DMS114 treated with DMSO at 0.1 percent for 48 hours (cell line): ENCODE data around the gene PACS1.

Experiments used
- DNase-seq: peaks from one replicate; lab custom pipeline; 2025; ENCODE audit not compliant: unreplicated experiment; lab: John Stamatoyannopoulos, UW

The PACS1 gene

GRCh38 chr11:66178183-66178582 lies 108.1 kb downstream of the PACS1 start:
- no peak for DNase-seq

GRCh38 chr11:66178871-66179270 lies 108.8 kb downstream of the PACS1 start:
- no peak for DNase-seq

- DNase-seq = no peak
Observed at GRCh38 chr11:66181632-66182315, 111.7 kb downstream of the PACS1 start.

- DNase-seq = no peak
Observed at GRCh38 chr11:66183494-66184048, 113.5 kb downstream of the PACS1 start.

- DNase-seq = no peak
Observed at GRCh38 chr11:66184728-66185127, 114.7 kb downstream of the PACS1 start.

GRCh38 chr11:66186470-66186869 lies 116.4 kb downstream of the PACS1 start:
- no peak for DNase-seq

- no peak for DNase-seq
Observed at GRCh38 chr11:66187453-66187852, 117.4 kb downstream of the PACS1 start.

- DNase-seq = no peak
Observed at GRCh38 chr11:66188580-66188979, 118.5 kb downstream of the PACS1 start.

GRCh38 chr11:66189031-66189745 lies 119.1 kb downstream of the PACS1 start:
- no peak for DNase-seq

GRCh38 chr11:66190786-66191185 lies 120.7 kb downstream of the PACS1 start:
- DNase-seq = no peak

- no peak for DNase-seq
Observed at GRCh38 chr11:66192181-66192863, 122.2 kb downstream of the PACS1 start.

GRCh38 chr11:66194391-66194790 lies 124.3 kb downstream of the PACS1 start:
- no peak for DNase-seq

GRCh38 chr11:66195867-66196266 lies 125.8 kb downstream of the PACS1 start:
- no peak for DNase-seq

- no peak for DNase-seq
Observed at GRCh38 chr11:66203847-66204246, 133.8 kb downstream of the PACS1 start.

GRCh38 chr11:66204412-66204811 lies 134.3 kb downstream of the PACS1 start:
- DNase-seq = no peak

- DNase-seq = no peak
Observed at GRCh38 chr11:66207816-66208215, 137.7 kb downstream of the PACS1 start.

- DNase-seq = no peak
Observed at GRCh38 chr11:66211100-66211499, 141.0 kb downstream of the PACS1 start.

GRCh38 chr11:66216911-66217310 lies 146.8 kb downstream of the PACS1 start:
- DNase-seq = no peak

- DNase-seq = no peak
Observed at GRCh38 chr11:66218036-66218435, 148.0 kb downstream of the PACS1 start.

- no peak for DNase-seq
Observed at GRCh38 chr11:66218846-66219620, 149.0 kb downstream of the PACS1 start.
